WTC11 (cell line): ENCODE measurements around the gene ABCB1.

ENCODE experiments used
- ARID4B ChIP-seq: sonication (generic); formaldehyde crosslinking; IDR thresholded peaks from 2 replicates; pipeline ENCODE4 v1.8.0; 2023; ENCODE audit warnings: missing genetic modification reagents, mild to moderate bottlenecking, borderline replicate concordance
- CREM ChIP-seq: sonication (generic); formaldehyde crosslinking; IDR thresholded peaks from 2 replicates; pipeline ENCODE4 v1.8.1; 2022; ENCODE audit warnings: mild to moderate bottlenecking, missing genetic modification reagents, moderate library complexity
- CTCF ChIP-seq: fragments of 200-600 bp; IDR thresholded peaks from 2 replicates; pipeline ENCODE4 v1.8.0; 2022; ENCODE audit warnings: antibody characterized with exemption
- E2F4 ChIP-seq: sonication (generic); formaldehyde crosslinking; IDR thresholded peaks from 2 replicates; pipeline ENCODE4 v1.8.1; 2022; ENCODE audit warnings: low read depth, mild to moderate bottlenecking, moderate library complexity, missing genetic modification reagents, borderline replicate concordance
- HMGXB4 ChIP-seq: sonication (generic); formaldehyde crosslinking; IDR thresholded peaks from 2 replicates; pipeline ENCODE4 v1.8.1; 2023; ENCODE audit warnings: mild to moderate bottlenecking, moderate library complexity, missing genetic modification reagents
- IRF1 ChIP-seq: sonication (generic); formaldehyde crosslinking; IDR thresholded peaks from 2 replicates; pipeline ENCODE4 v1.8.0; 2023; ENCODE audit warnings: missing genetic modification reagents
- IRF2 ChIP-seq: sonication (generic); formaldehyde crosslinking; IDR thresholded peaks from 2 replicates; pipeline ENCODE4 v1.8.0; 2022; ENCODE audit warnings: low read depth, missing genetic modification reagents, borderline replicate concordance
- MAX ChIP-seq: sonication (generic); formaldehyde crosslinking; IDR thresholded peaks from 2 replicates; pipeline ENCODE4 v1.8.0; 2022; ENCODE audit warnings: mild to moderate bottlenecking, missing genetic modification reagents
- NFATC4 ChIP-seq: fragments of 250-450 bp; sonication (Bioruptor Pico); IDR thresholded peaks from 2 replicates; pipeline ENCODE4 v1.9.0; 2021; ENCODE audit warnings: mild to moderate bottlenecking
- NR2C2 ChIP-seq: sonication (generic); formaldehyde crosslinking; IDR thresholded peaks from 2 replicates; pipeline ENCODE4 v1.8.0; 2022; ENCODE audit warnings: mild to moderate bottlenecking, missing genetic modification reagents
- SMAD3 ChIP-seq: sonication (generic); formaldehyde crosslinking; IDR thresholded peaks from 2 replicates; pipeline ENCODE4 v1.8.0; 2022; ENCODE audit warnings: missing genetic modification reagents, mild to moderate bottlenecking, borderline replicate concordance
- ZBTB21 ChIP-seq: sonication (generic); formaldehyde crosslinking; IDR thresholded peaks from 2 replicates; pipeline ENCODE4 v1.8.1; 2023; ENCODE audit warnings: mild to moderate bottlenecking, missing genetic modification reagents, borderline replicate concordance
- ZNF121 ChIP-seq: sonication (generic); formaldehyde crosslinking; IDR thresholded peaks from 2 replicates; pipeline ENCODE4 v1.8.0; 2023; ENCODE audit warnings: missing genetic modification reagents

GRCh38 chr7:87513735-87514335 is 86.8 kb downstream of the ABCB1 start:
- TF ChIP-seq ARID4B (CRISPR knock-in tag) (no peak), CTCF (no peak), NR2C2 (CRISPR knock-in tag) (no peak), ZNF121 (no peak), MAX (CRISPR knock-in tag) (no peak), CREM (CRISPR knock-in tag) (no peak), E2F4 (no peak), ZBTB21 (CRISPR knock-in tag) (no peak), HMGXB4 (CRISPR knock-in tag) (no peak), IRF2 (no peak), SMAD3 (CRISPR knock-in tag) (no peak), IRF1 (no peak), NFATC4 (no peak)
